Duodenal mucosa (tissue), 2 donors: ENCODE measurements around the gene URM1.
A peak's percentile ranks its signal among the peaks of the same experiment; 100 is the strongest.

ENCODE experiments used
- H3K27ac ChIP-seq: one replicate; pipeline ENCODE4 v1.7.0; 2013; ENCODE audit warnings: low read depth, low read length
- H3K27me3 ChIP-seq, 2 donors: one replicate each; pipeline ENCODE4 v1.7.0; 2013; ENCODE audit warnings: low read length in 2 of 2, control low read depth in 1 of 2; ENCODE audit not compliant: insufficient read depth in 2 of 2, control insufficient read depth in 1 of 2
- H3K36me3 ChIP-seq, 2 donors: one replicate each; pipeline ENCODE4 v1.7.0; 2013; ENCODE audit warnings: low read length in 2 of 2, control low read depth in 1 of 2; ENCODE audit not compliant: insufficient read depth in 2 of 2, control insufficient read depth in 1 of 2
- H3K4me1 ChIP-seq, 2 donors: one replicate each; pipeline ENCODE4 v1.7.0; 2013; ENCODE audit warnings: low read length in 2 of 2, control low read depth in 1 of 2; ENCODE audit not compliant: insufficient read depth in 2 of 2, control insufficient read depth in 1 of 2
- H3K4me3 ChIP-seq, 2 donors: one replicate each; pipeline ENCODE4 v1.7.0; 2013; ENCODE audit warnings: low read length in 2 of 2, low read depth in 1 of 2
- H3K9ac ChIP-seq, 2 donors: one replicate each; pipeline ENCODE4 v1.7.0; 2013; ENCODE audit warnings: low read length in 2 of 2, low read depth in 1 of 2
- H3K9me3 ChIP-seq, 2 donors: one replicate each; pipeline ENCODE4 v1.7.0; 2013; ENCODE audit warnings: low read length in 2 of 2, control low read depth in 1 of 2; ENCODE audit not compliant: control insufficient read depth in 1 of 2

The URM1 gene

GRCh38 chr9:128369024-128369706, 2.0 kb upstream of the URM1 start:
- H3K9me3 ChIP-seq = no peaks in the 10 kb centered on the region
- H3K4me1 ChIP-seq = peaks cover 29 to 36% of the 10 kb centered on the region in 2 donors
- no peak overlapping the region for H3K9ac ChIP-seq
- H3K4me3 ChIP-seq = no peak overlapping the region
- no peaks in the 10 kb centered on the region for H3K27me3 ChIP-seq
- no peak overlapping the region for H3K27ac ChIP-seq
- H3K36me3 ChIP-seq = no peaks in the 10 kb centered on the region

GRCh38 chr9:128370367-128370751, 815 bp upstream of the URM1 start:
- Histone ChIP-seq H3K4me1 (peaks cover 24 to 26% of the 10 kb centered on the region in 2 donors), H3K4me3 (peak overlapping the region; percentile 94), H3K36me3 (peaks cover 5 to 6% of the 10 kb centered on the region in 2 donors), H3K9ac (peak overlapping the region; percentile 95 to 96), H3K27ac (peak overlapping the region; percentile 80), H3K9me3 (no peaks in the 10 kb centered on the region), H3K27me3 (no peaks in the 10 kb centered on the region)

GRCh38 chr9:128371630-128372117, 500 bp downstream of the URM1 start:
- Histone ChIP-seq H3K4me3 (peak overlapping the region; percentile 94), H3K9me3 (no peaks in the 10 kb centered on the region), H3K27ac (peak overlapping the region; percentile 76), H3K9ac (peak overlapping the region; percentile 79 to 95), H3K27me3 (no peaks in the 10 kb centered on the region), H3K4me1 (peaks cover 22 to 25% of the 10 kb centered on the region in 2 donors), H3K36me3 (peaks cover 6% of the 10 kb centered on the region in 2 donors)

GRCh38 chr9:128372188-128372641, 1.0 kb downstream of the URM1 start:
- Histone ChIP-seq H3K9me3 (no peaks in the 10 kb centered on the region), H3K4me1 (peaks cover 19 to 21% of the 10 kb centered on the region in 2 donors), H3K36me3 (peaks cover 6% of the 10 kb centered on the region in 2 donors), H3K4me3 (peak overlapping the region; percentile 94), H3K9ac (peak overlapping the region; percentile 79 to 95), H3K27me3 (no peaks in the 10 kb centered on the region), H3K27ac (no peak overlapping the region)

- H3K9me3 ChIP-seq = no peaks in the 10 kb centered on the region
- H3K9ac ChIP-seq = no peak overlapping the region
- H3K27ac ChIP-seq = no peak overlapping the region
- peaks cover 6 to 8% of the 10 kb centered on the region in 2 donors for H3K36me3 ChIP-seq
- no peaks in the 10 kb centered on the region for H3K27me3 ChIP-seq
- peak overlapping the region; percentile 94 for H3K4me3 ChIP-seq
- H3K4me1 ChIP-seq = peaks cover 19% of the 10 kb centered on the region in 2 donors
Observed at GRCh38 chr9:128372784-128373183, 1.6 kb downstream of the URM1 start.

GRCh38 chr9:128374221-128374675, 3.1 kb downstream of the URM1 start:
- peaks cover 6 to 20% of the 10 kb centered on the region in 2 donors for H3K36me3 ChIP-seq
- H3K9me3 ChIP-seq = no peaks in the 10 kb centered on the region
- peaks cover 19% of the 10 kb centered on the region in 2 donors for H3K4me1 ChIP-seq
- no peak overlapping the region for H3K27ac ChIP-seq
- H3K9ac ChIP-seq = no peak overlapping the region
- no peaks in the 10 kb centered on the region for H3K27me3 ChIP-seq
- H3K4me3 ChIP-seq = no peak overlapping the region

- no peak overlapping the region for H3K9ac ChIP-seq
- peaks cover 12 to 13% of the 10 kb centered on the region in 2 donors for H3K4me1 ChIP-seq
- peaks cover 6 to 28% of the 10 kb centered on the region in 2 donors for H3K36me3 ChIP-seq
- H3K4me3 ChIP-seq = no peak overlapping the region
- no peaks in the 10 kb centered on the region for H3K9me3 ChIP-seq
- H3K27ac ChIP-seq = no peak overlapping the region
- no peaks in the 10 kb centered on the region for H3K27me3 ChIP-seq
Observed at GRCh38 chr9:128375865-128376264, 4.7 kb downstream of the URM1 start.

GRCh38 chr9:128382261-128382660, 11.1 kb downstream of the URM1 start:
- Histone ChIP-seq H3K27me3 (no peaks in the 10 kb centered on the region), H3K9ac (no peak overlapping the region), H3K4me3 (no peak overlapping the region), H3K9me3 (no peaks in the 10 kb centered on the region), H3K36me3 (peaks cover 13 to 70% of the 10 kb centered on the region in 2 donors), H3K4me1 (no peaks in the 10 kb centered on the region), H3K27ac (no peak overlapping the region)

- no peak overlapping the region for H3K27ac ChIP-seq
- H3K36me3 ChIP-seq = peaks cover 21 to 73% of the 10 kb centered on the region in 2 donors
- H3K4me1 ChIP-seq = no peaks in the 10 kb centered on the region
- no peak overlapping the region for H3K9ac ChIP-seq
- H3K27me3 ChIP-seq = no peaks in the 10 kb centered on the region
- no peaks in the 10 kb centered on the region for H3K9me3 ChIP-seq
- H3K4me3 ChIP-seq = no peak overlapping the region
Observed at GRCh38 chr9:128383007-128383753, 12.0 kb downstream of the URM1 start.

GRCh38 chr9:128383791-128384190, 12.6 kb downstream of the URM1 start:
- peaks cover 27 to 75% of the 10 kb centered on the region in 2 donors for H3K36me3 ChIP-seq
- H3K4me1 ChIP-seq = no peaks in the 10 kb centered on the region

More at GRCh38 chr9:128383791-128384190, 12.6 kb downstream of the URM1 start:
- no peak overlapping the region for H3K27ac ChIP-seq
- no peaks in the 10 kb centered on the region for H3K9me3 ChIP-seq
- H3K27me3 ChIP-seq = no peaks in the 10 kb centered on the region
- no peak overlapping the region for H3K4me3 ChIP-seq
- no peak overlapping the region for H3K9ac ChIP-seq
